GM19043 (cell line): ENCODE measurements around the gene LYSMD1.
"Not testable (repeated sequence)": the region's sequence is repeated elsewhere in the genome, so short reads cannot be mapped to it uniquely, and the experiment has no call there.

Experiments
- ATAC-seq: cut with Tn5 transposase; IDR thresholded peaks from one replicate; pipeline ENCODE4 v1.9.1; 2021; ENCODE audit warnings: low read depth; ENCODE audit not compliant: unreplicated experiment

The LYSMD1 gene

GRCh38 chr1:151165738-151166504 is at the start of gene LYSMD1, which contains the start of gene SCNM1:
Gene LYSMD1 (minus strand): TSS chr1:151165902. CDS start chr1:151165258, 644 bp downstream.
Gene SCNM1 (plus strand): TSS chr1:151166144. CDS start chr1:151166153, 9 bp downstream.
- peak; percentile 89 for ATAC-seq

DNA sequence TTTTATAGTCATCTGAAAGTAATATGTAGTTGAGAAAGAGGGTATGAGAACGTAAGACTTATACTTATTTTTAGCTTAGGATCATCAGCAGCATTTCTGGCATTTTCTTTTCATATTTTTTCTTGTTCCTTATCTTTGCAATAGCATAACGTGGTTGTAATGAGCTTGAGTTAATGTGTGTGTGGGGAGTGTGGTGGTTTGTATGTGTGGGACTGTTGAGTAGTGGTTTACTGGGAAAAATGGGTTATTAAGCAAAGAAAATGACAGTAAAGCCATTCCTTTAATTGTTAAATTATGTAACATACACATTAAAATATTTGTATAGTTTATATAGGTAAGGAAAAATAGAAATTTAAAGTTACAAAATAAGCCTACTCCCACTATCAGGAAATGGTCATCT is 47.9 kb upstream of the LYSMD1 start:
- ATAC-seq = no peak

GRCh38 chr1:151211972-151212705 is 46.4 kb upstream of the LYSMD1 start:
- no peak for ATAC-seq

DNA sequence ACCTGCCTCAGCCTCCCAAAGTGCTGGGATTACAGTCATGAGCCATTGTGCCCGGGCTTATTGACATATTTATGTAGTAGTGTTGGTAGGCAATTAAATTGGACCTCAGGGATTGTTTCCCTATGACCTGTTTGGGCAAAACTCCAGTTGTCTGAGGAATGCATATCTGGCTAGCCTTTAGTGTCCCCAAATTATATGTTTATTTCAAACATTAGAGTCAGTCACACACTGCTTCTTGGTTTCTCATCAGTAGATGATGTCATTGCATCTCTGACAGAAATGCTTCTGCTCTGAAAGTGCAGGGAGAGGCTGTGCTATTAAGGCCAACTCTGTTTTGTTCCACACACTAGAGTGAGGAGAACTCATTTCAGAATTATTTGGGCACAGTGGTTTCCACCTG is 45.1 kb upstream of the LYSMD1 start:
- ATAC-seq = no peak

- ATAC-seq = not testable (repeated sequence)
Measured at GRCh38 chr1:151205381-151205965, 39.8 kb upstream of the LYSMD1 start.

- ATAC-seq = no peak
Measured at GRCh38 chr1:151199873-151200581, 34.3 kb upstream of the LYSMD1 start.

GRCh38 chr1:151198254-151199127 is 32.8 kb upstream of the LYSMD1 start, which contains the start of gene PIP5K1A:
Gene PIP5K1A (plus strand): TSS chr1:151198552. CDS start chr1:151198997, 445 bp downstream.
- ATAC-seq = peak; percentile 82

- no peak for ATAC-seq
Measured at GRCh38 chr1:151197863-151198253, 32.2 kb upstream of the LYSMD1 start.

DNA sequence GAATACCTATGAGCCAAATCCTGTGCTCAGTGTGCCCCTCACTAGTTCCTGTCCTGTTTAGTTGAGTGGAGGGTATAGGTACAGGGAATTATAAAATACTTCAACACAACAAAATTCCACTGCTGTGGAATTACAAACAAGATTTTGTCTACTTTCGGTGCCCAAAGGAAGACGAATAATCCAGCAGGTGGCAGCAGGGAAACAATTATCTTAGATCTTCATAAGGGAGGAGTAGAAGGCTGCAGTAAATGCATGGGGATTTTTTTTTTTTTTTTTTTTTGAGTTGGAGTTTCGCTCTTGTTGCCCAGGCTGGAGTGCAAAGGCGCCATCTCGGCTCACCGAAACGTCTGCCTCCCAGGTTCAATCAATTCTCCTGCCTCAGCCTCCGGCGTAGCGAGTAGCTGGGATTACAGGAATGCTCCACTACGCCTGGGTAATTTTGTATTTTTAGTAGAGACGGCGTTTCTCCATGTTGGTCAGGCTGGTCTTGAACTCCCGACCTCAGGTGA is 30.6 kb upstream of the LYSMD1 start:
- ATAC-seq = no peak

DNA sequence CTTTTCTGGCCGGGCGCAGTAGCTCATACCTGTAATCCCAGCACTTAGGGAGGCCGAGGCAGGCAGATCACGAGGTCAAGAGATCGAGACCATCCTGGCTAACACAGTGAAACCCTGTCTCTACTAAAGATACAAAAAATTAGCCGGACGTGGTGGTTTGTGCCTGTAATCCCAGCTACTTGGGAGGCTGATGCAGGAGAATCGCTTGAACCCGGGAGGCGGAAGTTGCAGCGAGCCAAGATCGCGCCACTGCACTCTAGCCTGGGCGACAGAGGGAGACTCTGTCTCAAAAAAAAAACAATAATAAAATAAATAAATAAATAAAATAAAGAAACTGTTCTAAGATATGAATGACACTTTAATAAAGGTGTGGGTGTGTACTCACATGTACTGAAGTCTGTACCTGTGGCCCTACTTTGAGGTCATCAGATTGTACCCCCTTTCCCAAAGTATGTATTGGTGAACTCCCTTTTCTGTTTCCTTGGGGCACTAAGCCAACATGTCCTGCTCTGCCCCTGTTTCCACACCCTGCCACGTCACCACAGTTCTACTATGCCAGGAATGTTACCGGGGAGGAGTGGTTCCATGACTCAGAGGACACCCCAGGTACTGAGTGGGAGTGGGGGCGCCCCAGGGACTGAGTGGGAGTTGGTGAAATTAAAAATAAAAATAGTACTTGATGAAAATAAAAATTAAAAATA is 29.3 kb upstream of the LYSMD1 start:
- not testable (repeated sequence) for ATAC-seq

- no peak for ATAC-seq
Measured at GRCh38 chr1:151193856-151194255, 28.2 kb upstream of the LYSMD1 start.

GRCh38 chr1:151193304-151193703 is 27.6 kb upstream of the LYSMD1 start:
- ATAC-seq = no peak

GRCh38 chr1:151192047-151192446 is 26.3 kb upstream of the LYSMD1 start:
- ATAC-seq = no peak

DNA sequence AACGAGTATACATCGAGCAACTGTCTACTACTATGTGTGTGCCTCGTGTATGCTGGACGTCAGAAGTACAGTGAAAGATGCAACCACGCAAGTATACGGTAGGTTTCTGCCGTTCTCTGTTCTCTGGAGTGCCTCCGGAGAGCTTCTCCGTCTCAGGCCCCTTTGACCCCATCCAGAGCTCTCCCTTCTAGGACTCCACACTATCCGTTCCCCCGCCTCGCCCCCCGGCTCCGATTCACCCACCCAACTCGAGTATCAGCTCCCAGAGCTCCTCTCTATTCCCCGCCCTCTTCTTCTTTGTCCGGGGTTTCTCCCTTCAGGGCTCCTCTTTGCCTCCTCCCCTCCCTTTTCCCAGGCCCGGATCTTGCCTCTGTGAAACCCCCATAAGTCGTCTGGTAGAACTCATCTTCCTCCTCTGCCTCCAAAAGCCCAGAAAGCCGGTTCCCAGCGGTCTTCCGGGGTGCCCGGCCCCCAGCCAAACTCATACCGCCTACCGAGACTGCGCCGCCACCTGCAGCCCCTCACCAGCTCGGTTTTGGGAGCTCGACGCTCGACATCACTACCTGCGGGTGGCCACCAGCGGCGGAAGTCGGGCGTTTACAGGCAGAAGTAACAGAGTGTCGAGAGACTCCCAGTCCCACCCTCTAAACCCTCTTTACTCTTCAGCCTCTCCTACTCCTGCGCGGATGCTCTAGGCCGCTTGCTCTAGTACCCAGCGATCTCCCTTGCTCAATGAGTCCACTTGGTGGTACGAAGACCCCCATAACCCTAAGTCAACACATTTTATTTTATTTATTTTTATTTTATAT is 24.1 kb upstream of the LYSMD1 start, which contains the start of gene VPS72:
VPS72 (minus strand) TSS at position 561 of the 809 bp plus-strand sequence; CDS start at position 485, 76 bp downstream.
- peak; percentile 85 for ATAC-seq

GRCh38 chr1:151188667-151189066 is 23.0 kb upstream of the LYSMD1 start:
- not testable (repeated sequence) for ATAC-seq

DNA sequence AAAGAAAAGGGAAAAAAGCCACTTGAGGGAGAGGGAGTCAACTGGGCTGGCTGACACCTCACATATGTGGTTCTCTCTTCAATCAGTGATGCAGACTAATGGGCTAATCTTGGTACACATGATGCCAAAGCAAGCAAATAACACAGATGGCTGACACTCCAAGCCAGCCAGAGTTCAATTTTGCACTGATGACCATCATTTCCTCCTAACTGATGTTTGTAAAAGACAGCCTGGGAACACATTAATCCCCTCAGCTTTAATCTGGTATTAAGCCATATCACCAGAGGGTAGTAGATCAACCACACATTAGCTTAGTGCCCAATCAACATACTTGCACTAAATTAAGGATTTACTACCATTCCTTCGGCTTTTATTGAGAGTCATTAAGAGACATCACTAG is 21.5 kb upstream of the LYSMD1 start:
- no peak for ATAC-seq

DNA sequence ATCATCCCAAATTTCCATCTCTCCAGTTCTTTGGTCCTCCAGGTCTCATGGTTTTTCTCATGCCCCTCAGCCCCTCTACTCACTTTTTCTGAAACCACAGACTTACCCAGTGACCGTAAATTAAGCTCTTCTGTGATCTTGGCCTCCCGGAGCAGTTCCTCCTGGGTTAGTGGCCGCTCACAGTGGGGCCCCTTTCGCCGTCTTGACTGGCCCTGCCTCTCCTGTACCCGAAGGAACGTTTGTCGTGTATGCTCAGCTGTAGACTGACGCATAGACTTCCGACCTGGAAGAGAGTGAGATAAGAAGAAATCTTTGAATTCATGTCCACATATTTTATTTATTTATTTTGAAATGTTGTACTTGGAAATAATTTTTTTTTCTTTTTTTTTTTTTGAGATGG is 18.5 kb upstream of the LYSMD1 start:
- no peak for ATAC-seq

DNA sequence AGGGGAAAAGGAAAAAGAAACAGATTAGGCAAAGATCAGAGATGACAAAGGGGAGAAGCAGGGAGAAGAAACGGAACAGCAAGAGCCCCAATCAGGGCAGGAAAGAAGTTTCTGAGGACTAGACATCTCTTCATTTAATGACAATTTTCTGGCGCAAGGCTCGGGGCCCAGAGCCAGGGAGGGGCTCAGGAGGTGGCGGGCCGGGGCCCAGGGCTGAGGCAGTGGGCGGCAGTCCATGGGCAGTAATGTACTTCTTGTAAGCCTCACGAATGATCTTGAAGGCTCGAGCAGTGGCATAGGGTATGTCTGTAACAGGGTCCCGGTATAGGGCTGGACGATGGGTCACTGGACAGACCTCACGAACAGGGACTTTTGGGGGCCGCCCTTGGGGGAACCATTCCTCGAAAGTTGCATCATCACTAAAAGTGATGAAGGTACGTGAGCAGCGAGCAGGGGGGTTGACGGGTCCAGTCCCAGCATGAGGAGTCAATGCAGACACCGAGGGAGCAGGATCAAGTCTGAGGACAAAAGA is 10.9 kb upstream of the LYSMD1 start:
- ATAC-seq = no peak
